Gastroesophageal sphincter (tissue), 4 donors: ENCODE measurements around the gene GSTM5. TPM values are rescaled to one million over a fixed set of nuclear protein-coding genes. Genes with fewer than 3 reads are reported as not detected.

Experiments
- ATAC-seq: fragments of 150-250 bp; one replicate; pipeline ENCODE4 v1.9.1; 2016; ENCODE audit warnings: mild to moderate bottlenecking, moderate library complexity
- H3K27ac ChIP-seq, 4 donors: fragments of 200-600 bp; sonication (generic) in 3 of 4; 1 replicate in 3 of 4; 2 replicates in 1 of 4; pipeline ENCODE4 v1.5.1; 2016 to 2019
- H3K27me3 ChIP-seq: fragments of 200-600 bp; sonication (generic); one replicate; pipeline ENCODE4 v1.5.1; 2019
- H3K36me3 ChIP-seq, 2 donors: fragments of 200-600 bp; sonication (generic); one replicate each; pipeline ENCODE4 v1.5.1; 2019; ENCODE audit warnings: control low read depth in 1 of 2
- H3K4me1 ChIP-seq, 3 donors: fragments of 200-600 bp; sonication (generic); 1 replicate in 2 of 3; 2 replicates in 1 of 3; pipeline ENCODE4 v1.5.1; 2016 to 2019; ENCODE audit warnings: control low read depth in 2 of 3
- H3K4me3 ChIP-seq, 2 donors: fragments of 200-600 bp; sonication (generic); one replicate each; pipeline ENCODE4 v1.5.1; 2019; ENCODE audit warnings: mild to moderate bottlenecking in 1 of 2, moderate library complexity in 1 of 2
- H3K9me3 ChIP-seq, 3 donors: fragments of 200-600 bp; sonication (generic); one replicate each; pipeline ENCODE4 v1.5.1; 2017 to 2019; ENCODE audit warnings: control low read depth in 2 of 3
- EP300 ChIP-seq: sonication (generic); formaldehyde crosslinking; IDR thresholded peaks from one replicate; pipeline ENCODE4 v1.6.1; 2017; ENCODE audit warnings: antibody characterized with exemption, mild to moderate bottlenecking
- POLR2A ChIP-seq, 2 donors: fragments of 450-650 bp; IDR thresholded peaks; one replicate each; pipeline ENCODE4 v1.6.1; 2017; ENCODE audit warnings: antibody characterized with exemption in 2 of 2, mild to moderate bottlenecking in 2 of 2, moderate library complexity in 1 of 2
- POLR2AphosphoS5 ChIP-seq: sonication (generic); formaldehyde crosslinking; IDR thresholded peaks from one replicate; pipeline ENCODE4 v1.6.1; 2017; ENCODE audit warnings: antibody characterized with exemption
- WGBS, 2 donors: methylation state at CpG; one replicate each; pipeline ENCODE4 v1.1.5; 2018; ENCODE audit warnings: low coverage in 1 of 2; 5-methylcytosine and 5-hydroxymethylcytosine counted together
- total RNA-seq, 4 donors: library from RNA; depleted of rRNA; stranded (reverse); fragments of >200 nt; gene quantifications; one replicate each; pipeline ENCODE4 v1.1.0, GENCODE V29; 2016
- TF ChIP-seq, protein P1 (sequence below), 4 experiments: fragments of 200-600 bp in 2 of 4; fragments of 450-650 bp in 2 of 4; sonication (generic) in 1 of 4; IDR thresholded peaks; one replicate each; pipeline ENCODE4 v1.5.1; 2017 to 2019; ENCODE audit warnings: antibody characterized with exemption in 4 of 4, mild to moderate bottlenecking in 2 of 4, moderate library complexity in 2 of 4

The GSTM5 gene
- total RNA-seq, 4 donors from 2014 or later: 2.7 to 9.2 (median 6.3) TPM

DNA sequence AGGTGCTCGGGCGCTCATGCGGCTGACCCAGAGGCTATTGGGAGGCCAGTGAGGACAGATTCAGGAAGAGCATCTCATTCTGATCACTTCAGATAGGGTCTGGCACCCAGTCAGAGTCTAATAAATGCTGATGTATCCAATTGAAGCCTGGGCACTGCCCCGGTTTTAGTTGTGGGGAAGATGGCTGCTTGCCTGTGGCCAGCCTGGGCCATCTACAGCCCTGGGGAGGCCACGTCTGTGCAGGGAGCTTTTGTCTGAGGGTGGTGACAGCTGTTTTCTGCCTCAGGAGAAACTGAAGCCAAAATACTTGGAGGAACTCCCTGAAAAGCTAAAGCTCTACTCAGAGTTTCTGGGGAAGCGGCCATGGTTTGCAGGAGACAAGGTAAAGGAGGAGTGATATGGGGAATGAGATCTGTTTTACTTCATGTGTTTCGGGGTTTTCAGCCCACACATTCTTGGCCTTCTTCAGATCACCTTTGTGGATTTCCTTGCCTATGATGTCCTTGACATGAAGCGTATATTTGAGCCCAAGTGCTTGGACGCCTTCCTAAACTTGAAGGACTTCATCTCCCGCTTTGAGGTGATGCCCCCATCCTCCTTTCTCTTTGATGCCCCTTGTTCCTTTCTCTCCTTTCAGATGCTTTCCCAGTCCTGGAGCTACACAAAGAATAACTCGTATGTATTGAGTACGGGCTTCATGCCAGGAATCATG lies 2.8 kb downstream of the GSTM5 start:
- no peaks in the 10 kb centered on the region for H3K9me3 ChIP-seq
- no peak overlapping the region for H3K4me3 ChIP-seq
- 58 to 72% methylated on average over 6 to 10 of the region's 12 CpGs for WGBS, 2 donors
- TF ChIP-seq POLR2AphosphoS5 (no peak), EP300 (no peak), POLR2A (IDR thresholded peaks at IDR 0.05) (no peak)
- TF ChIP-seq, protein P1, sequence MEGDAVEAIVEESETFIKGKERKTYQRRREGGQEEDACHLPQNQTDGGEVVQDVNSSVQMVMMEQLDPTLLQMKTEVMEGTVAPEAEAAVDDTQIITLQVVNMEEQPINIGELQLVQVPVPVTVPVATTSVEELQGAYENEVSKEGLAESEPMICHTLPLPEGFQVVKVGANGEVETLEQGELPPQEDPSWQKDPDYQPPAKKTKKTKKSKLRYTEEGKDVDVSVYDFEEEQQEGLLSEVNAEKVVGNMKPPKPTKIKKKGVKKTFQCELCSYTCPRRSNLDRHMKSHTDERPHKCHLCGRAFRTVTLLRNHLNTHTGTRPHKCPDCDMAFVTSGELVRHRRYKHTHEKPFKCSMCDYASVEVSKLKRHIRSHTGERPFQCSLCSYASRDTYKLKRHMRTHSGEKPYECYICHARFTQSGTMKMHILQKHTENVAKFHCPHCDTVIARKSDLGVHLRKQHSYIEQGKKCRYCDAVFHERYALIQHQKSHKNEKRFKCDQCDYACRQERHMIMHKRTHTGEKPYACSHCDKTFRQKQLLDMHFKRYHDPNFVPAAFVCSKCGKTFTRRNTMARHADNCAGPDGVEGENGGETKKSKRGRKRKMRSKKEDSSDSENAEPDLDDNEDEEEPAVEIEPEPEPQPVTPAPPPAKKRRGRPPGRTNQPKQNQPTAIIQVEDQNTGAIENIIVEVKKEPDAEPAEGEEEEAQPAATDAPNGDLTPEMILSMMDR (IDR thresholded peaks at IDR 0.05): no peak
- no peaks in the 10 kb centered on the region for H3K36me3 ChIP-seq
- no peak for ATAC-seq
- no peaks in the 10 kb centered on the region for H3K27me3 ChIP-seq
- H3K27ac ChIP-seq: no peak overlapping the region
- H3K4me1 ChIP-seq: peaks cover 0 to 5% (median 0%) of the 10 kb centered on the region in 3 donors

DNA sequence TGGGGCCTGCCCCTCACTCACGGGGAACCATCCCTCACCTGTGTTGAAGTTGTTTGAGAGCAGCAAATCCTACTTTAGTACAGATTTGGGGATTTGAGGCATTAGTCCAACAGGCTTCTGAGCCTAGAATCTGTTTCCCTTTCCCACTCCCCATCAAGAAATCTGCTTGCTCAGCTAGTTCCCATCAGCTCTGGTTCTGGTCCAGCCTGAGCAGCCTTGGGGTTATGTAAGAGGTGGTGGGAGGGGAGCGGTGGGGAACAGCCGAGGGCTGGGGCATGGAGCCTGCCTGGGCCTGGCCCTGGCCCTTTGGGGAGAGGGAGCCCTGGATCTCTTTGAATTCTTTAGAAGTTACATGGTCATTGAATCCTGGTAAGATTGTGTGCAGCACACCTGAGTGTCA lies 4.1 kb downstream of the GSTM5 start:
- Histone ChIP-seq H3K27ac (no peak overlapping the region), H3K4me1 (peaks cover 0 to 5% (median 0%) of the 10 kb centered on the region in 3 donors), H3K9me3 (no peaks in the 10 kb centered on the region), H3K27me3 (no peaks in the 10 kb centered on the region), H3K36me3 (no peaks in the 10 kb centered on the region), H3K4me3 (no peak overlapping the region)
- no peak for TF ChIP-seq POLR2A (IDR thresholded peaks at IDR 0.05)
- no peak for TF ChIP-seq POLR2AphosphoS5
- no peak for TF ChIP-seq EP300
- TF ChIP-seq, protein P1 (IDR thresholded peaks at IDR 0.05): no peak
- 89% methylated on average over 1 of the region's 3 CpGs; no CpG with 5 or more reads in 1 of the 2 donors for WGBS, 2 donors
- no peak for ATAC-seq

DNA sequence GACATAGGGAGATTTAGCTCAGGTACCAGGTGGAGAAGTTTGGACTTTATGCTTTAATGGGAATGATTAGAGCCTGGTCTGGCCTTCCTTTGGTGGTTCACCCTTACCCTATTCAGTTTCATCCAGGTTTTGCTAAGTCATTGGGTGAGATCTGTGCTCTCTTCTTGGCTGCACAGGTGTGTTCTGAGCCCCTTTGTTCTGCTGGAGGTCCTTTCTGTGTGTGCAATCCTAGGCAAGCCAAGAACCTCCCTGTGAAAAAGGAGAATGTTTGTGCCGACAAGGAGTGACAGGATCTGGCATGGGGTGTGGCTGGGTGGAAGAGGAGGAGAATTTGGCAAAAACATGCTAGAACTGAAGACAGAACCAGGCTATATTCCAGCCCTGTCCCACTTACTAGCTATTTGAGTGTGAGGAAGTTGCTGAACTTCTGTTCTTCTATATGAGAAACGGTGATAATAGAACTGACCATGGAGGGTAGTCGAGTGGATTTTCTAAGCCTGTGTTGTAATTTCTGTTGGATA lies 4.6 kb downstream of the GSTM5 start:
- no peaks in the 10 kb centered on the region for H3K36me3 ChIP-seq
- no peak overlapping the region for H3K4me3 ChIP-seq
- peak; percentile 43 for ATAC-seq
- H3K27me3 ChIP-seq: no peaks in the 10 kb centered on the region
- peaks cover 0 to 5% (median 0%) of the 10 kb centered on the region in 3 donors for H3K4me1 ChIP-seq
- TF ChIP-seq EP300 (no peak), POLR2A (IDR thresholded peaks at IDR 0.05) (no peak), POLR2AphosphoS5 (no peak)
- TF ChIP-seq, protein P1 (IDR thresholded peaks at IDR 0.05): no peak
- no peaks in the 10 kb centered on the region for H3K9me3 ChIP-seq
- WGBS, 2 donors: 60% methylated on average over 3 of the region's 3 CpGs; no CpG with 5 or more reads in 1 of the 2 donors
- H3K27ac ChIP-seq: peak overlapping the region in 1 of 4 donors; percentile 8

DNA sequence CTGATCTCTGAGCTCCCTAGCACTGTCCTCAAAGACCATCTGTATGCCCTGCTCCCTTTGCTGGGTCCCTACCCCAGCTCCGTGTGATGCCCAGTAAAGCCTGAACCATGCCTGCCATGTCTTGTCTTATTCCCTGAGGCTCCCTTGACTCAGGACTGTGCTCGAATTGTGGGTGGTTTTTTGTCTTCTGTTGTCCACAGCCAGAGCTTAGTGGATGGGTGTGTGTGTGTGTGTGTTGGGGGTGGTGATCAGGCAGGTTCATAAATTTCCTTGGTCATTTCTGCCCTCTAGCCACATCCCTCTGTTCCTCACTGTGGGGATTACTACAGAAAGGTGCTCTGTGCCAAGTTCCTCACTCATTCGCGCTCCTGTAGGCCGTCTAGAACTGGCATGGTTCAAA lies 5.7 kb downstream of the GSTM5 start:
- Histone ChIP-seq H3K27me3 (no peaks in the 10 kb centered on the region), H3K27ac (no peak overlapping the region), H3K4me1 (no peaks in the 10 kb centered on the region)

More for the DNA sequence above, 5.7 kb downstream of the GSTM5 start:
- TF ChIP-seq EP300 (no peak), POLR2A (IDR thresholded peaks at IDR 0.05) (no peak), POLR2AphosphoS5 (no peak)
- TF ChIP-seq, protein P1 (IDR thresholded peaks at IDR 0.05): no peak
- H3K9me3 ChIP-seq: no peaks in the 10 kb centered on the region
- ATAC-seq: no peak
- H3K36me3 ChIP-seq: no peaks in the 10 kb centered on the region
- H3K4me3 ChIP-seq: no peak overlapping the region
- 80 to 83% methylated on average over 2 to 5 of the region's 5 CpGs for WGBS, 2 donors
